ENCODE measurements around the gene MUSTN1. TPM values are rescaled to one million over a fixed set of nuclear protein-coding genes. Genes with fewer than 3 reads are reported as not detected.

The MUSTN1 gene
- total RNA-seq, 1 donor from 2014 or later, result 15.9 TPM

GRCh38 chr3:52805270-52806039 is 29.4 kb downstream of the MUSTN1 start:
- DNase-seq (ENCODE audit: low spot score), result no peak

GRCh38 chr3:52801839-52802238 is 33.0 kb downstream of the MUSTN1 start:
- DNase-seq (ENCODE audit: low spot score), result no peak

DNA sequence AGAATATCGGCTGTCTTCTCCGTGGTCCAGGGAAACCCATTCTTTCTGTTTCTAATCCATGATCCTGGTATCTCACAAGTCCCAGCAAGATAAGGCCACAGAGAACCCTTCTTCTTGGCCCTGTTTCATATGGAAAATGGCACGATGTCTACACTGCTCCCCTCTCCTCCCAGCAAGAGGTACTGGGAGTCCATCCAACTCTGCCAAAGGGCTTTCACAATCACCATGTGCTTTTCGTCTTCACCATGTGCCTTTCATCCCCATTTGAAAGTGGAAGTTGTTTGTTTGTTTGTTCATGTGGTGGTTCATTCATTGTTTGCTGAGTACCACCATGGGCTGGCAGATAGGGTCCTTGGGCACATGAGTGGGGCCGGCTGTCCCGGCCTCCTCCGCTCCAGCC is 34.7 kb downstream of the MUSTN1 start:
- no peak for DNase-seq (ENCODE audit: low spot score)

- no peak for DNase-seq (ENCODE audit: low spot score)
Measured at GRCh38 chr3:52798978-52799476, 35.8 kb downstream of the MUSTN1 start.

DNA sequence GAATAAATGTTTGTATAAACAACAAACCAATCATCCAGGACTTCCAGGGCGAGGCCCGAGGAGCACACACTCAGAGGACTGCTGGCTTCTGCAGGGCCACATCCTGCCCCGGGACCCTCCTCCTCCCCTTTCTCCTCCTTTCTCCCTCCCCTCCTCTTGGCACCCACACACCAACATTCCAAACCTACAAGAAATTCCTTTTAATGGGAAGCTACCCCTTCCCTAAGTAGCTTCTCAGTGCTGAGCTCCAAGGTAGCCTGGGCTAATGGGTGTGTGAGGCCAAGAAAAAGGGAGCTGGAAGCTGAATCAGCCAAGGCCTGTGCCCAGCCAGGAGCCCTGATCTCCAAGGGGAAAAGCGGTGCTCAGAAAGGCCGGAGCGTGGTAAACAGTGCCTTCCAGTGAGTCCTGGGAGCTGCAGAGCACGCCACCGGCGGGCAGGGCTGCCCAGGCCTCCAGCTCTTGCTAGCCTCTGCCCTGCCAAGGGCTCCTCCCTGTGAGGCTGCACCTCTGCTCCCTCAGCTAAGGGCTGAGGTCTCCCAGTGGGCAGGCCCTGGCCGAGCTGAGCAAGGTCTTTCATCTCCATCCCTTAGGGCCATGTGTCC is 36.3 kb downstream of the MUSTN1 start:
- DNase-seq (ENCODE audit: low spot score), result no peak

DNA sequence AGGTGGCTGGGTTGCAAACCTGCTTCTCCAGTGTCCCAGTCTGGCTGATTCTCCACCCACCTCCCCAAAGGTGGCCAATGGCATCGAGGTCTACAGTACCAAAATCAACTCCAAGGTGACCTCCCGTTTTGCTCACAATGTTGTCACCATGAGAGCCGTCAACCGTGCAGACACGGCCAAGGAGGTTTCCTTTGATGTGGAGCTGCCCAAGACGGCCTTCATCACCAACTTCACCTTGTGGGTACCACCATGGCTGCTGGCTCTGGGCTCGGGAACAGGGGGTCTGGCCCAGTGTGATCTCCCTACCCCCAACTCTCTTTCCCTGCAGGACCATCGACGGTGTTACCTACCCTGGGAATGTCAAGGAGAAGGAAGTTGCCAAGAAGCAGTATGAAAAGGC is 38.4 kb downstream of the MUSTN1 start:
- DNase-seq (ENCODE audit: low spot score), result no peak

DNA sequence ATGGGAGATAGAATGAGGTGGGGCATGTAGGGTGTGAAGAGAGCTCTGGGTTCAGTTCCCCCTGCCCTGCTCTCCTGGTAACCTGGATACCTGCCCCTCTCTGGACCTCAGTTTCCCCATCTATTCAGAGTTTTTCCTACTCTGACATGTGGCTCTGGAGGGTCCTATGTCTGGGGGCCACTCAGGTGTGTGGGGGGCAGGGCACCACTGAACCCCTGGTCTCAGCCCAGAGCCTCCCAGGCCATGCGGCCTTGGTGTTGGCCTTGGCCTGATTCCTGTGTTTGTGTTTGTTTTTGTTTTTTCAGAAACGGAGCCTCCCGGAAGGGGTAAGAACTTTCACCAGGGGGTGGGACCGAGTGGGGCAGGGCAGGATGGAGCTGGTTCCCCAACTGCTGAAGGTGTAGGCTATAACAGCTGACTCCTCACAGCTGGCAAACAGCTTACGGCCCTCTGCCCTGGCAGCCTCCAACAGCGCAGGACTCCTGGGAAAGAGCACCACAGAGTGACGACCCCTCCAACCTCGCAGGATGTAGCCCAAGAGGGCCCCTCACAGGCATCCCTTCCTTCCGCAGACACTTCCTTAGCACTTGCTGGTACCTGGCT is 39.4 kb downstream of the MUSTN1 start:
- no peak for DNase-seq (ENCODE audit: low spot score)

- no peak for DNase-seq (ENCODE audit: low spot score)
Measured at GRCh38 chr3:52794612-52795099, 40.2 kb downstream of the MUSTN1 start, which contains the start of gene ITIH3. Gene ITIH3, plus strand, starts transcription at chr3:52794796. Its CDS starts 8 bp downstream, at chr3:52794804.

DNA sequence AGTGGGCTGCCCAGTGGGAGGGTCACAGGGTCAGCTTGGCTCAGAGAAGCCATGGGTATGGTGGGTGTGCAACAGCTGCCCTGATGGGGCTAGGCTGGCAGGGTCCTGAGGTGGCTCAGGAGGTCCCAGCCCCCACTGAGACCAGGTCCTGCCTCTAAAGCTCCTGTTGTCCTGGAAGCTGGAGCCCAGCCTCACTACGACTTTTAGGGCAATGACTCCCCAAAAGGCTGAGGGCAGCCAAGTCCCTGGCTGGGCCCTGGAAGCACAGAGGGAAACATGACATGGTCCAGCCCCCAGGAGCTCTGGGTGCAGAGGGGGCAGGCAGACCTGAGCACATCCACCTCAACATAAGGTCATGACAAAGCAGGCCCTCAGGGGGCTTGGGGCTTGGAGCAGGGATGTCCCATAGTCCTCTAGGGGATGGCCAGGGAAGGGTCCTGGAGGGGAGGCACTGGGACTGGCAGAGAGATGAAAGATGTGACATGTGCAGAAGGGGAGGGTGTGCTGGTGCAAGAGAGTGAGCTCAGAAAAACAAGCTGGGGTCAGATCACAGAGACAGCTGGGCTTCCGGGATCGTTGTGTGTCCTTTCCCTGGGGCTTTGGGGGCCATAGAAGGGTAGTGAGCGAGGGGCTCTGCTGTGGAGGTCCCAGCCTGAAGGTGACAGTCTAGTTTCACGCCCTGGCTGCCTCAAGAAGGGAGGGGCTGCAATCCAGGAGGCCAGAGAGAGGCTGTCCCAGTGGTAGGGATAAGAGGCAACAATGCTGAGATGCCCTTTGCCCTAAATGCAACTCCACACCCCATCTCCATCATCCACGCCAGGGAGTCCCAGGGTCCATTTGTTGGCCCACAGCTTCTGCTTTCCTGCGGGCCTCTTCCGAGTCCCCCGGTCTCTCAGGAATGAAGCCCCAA is 40.9 kb downstream of the MUSTN1 start:
- DNase-seq (ENCODE audit: low spot score), result no peak

- no peak for DNase-seq (ENCODE audit: low spot score)
Measured at GRCh38 chr3:52792961-52793695, 41.7 kb downstream of the MUSTN1 start.

DNA sequence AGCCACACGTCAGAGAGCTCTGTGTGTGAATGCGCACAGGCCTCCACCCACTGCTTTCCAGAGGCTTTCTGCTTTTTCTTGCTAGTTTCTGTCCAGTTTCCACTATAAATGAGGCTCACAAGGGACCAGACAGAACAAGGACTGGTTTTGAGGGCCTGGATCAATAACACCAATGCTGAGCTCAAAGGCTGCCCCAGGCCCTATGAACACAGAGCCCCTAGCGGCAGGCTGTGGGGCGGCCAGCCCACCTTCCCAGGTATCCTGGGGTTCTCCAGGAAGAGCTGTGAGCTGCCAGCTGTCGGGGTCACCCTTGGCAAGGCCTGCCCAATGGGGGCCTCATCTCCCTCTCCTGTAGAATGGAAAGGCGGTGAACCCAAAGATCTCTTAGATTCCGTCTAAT is 42.4 kb downstream of the MUSTN1 start:
- DNase-seq (ENCODE audit: low spot score), result no peak

GRCh38 chr3:52791928-52792327 is 42.9 kb downstream of the MUSTN1 start:
- DNase-seq (ENCODE audit: low spot score), result no peak

- DNase-seq (ENCODE audit: low spot score), result no peak
Measured at GRCh38 chr3:52791366-52791765, 43.5 kb downstream of the MUSTN1 start.

- DNase-seq (ENCODE audit: low spot score), result no peak
Measured at GRCh38 chr3:52790741-52791140, 44.1 kb downstream of the MUSTN1 start.

- DNase-seq (ENCODE audit: low spot score), result no peak
Measured at GRCh38 chr3:52790337-52790736, 44.5 kb downstream of the MUSTN1 start.

GRCh38 chr3:52789746-52790040 is 45.1 kb downstream of the MUSTN1 start:
- DNase-seq (ENCODE audit: low spot score), result no peak

GRCh38 chr3:52788890-52789745 is 45.7 kb downstream of the MUSTN1 start:
- no peak for DNase-seq (ENCODE audit: low spot score)

DNA sequence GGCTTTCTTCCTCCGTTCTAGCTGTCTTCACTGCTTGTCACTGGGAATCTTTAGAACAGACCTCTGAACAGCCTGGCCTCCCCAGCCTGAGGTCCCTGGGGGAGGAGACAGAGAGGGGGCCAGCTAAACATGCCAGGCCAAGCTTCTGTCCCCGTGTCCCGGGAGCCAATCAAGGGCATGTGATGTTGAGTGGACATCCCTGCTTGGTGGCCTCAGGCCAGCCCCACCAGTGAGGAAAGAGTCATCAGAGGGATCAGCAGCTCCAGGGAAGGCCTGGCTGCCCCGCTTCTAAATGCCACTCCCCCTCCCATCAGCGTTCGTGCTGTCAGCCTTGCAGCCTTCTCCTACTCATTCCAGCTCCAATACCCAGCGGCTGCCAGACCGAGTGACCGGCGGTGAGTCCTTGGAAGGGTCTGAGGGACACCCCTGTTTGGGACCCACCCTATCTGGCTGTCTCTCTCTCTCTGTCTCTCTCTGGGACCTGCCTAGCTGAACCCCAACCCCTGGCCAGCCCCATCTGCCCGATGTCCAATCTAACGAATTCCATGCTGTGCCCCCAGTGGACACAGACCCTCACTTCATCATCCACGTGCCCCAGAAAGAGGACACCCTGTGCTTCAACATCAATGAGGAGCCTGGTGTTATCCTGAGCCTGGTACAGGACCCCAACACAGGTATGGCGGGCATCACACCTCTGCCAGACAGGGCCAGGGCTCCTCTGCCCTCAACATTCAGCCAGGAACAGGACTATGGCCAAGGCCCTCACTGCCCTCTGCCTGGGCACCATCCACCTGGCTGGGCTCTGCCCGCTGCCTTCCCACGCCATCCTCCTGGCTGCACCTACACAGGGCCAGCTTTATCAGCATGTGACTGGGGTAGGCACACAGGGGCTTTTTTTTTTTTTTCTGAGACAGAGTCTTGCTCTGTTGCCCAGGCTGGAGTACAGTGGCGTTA is 46.9 kb downstream of the MUSTN1 start:
- no peak for DNase-seq (ENCODE audit: low spot score)

DNA sequence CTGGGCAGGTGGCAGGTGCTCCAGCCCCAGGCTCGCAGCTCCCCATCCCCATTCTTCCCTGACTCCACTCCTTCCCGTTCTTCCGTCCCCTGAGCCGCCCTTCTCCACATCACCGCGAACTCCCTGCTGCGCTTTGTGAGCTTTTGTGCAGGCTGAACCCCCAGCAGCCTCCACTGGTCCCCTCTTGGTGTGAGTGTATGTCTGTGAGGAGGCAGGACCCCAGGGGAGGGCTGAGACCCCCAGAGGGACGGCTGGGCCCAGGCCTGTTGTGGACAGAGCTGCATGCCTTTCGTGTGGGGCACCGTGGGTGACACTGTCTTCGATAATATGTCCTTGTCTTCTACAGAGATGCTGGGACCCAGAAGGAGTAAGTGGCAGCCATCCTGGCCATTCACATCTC is 47.6 kb downstream of the MUSTN1 start:
- no peak for DNase-seq (ENCODE audit: low spot score)
